GM12878 (cell line): Measurements from ENCODE around the gene MYO1E. TPM values are rescaled to one million over a fixed set of nuclear protein-coding genes. Genes with fewer than 3 reads are reported as not detected.

Experiments used
- ATAC-seq: fragments of 200-7000 bp; cut with Tn5 transposase; 3 replicates; pipeline ENCODE4 v1.9.1; 2020; ENCODE audit warnings: mild to moderate bottlenecking, moderate library complexity
- BruUV-seq: library from RNA; stranded (reverse); fragments of 400-500 nt; replicated peaks from 2 replicates; lab custom pipeline; 2021; lab: Mats Ljungman, UMichigan
- CTCF ChIA-PET: fragments of 300-600 bp; sonication (Branson Sonifier 250); formaldehyde crosslinking; extraction: SDS; loops from one replicate; lab custom pipeline; 2021; ENCODE audit warnings: inconsistent platforms; lab: Yijun Ruan, JAX
- POLR2A ChIA-PET: fragments of 350-600 bp; formaldehyde crosslinking; extraction: SDS; loops from one replicate; lab custom pipeline; 2021; ENCODE audit warnings: inconsistent platforms; lab: Charles Lee
- RAD21 ChIA-PET: fragments of 300-600 bp; sonication (Branson Sonifier 250); formaldehyde crosslinking; loops from one replicate; lab custom pipeline; 2023; ENCODE audit warnings: antibody characterized with exemption; ENCODE audit not compliant: unreplicated experiment; lab: Charles Lee
- SMC1A ChIA-PET: fragments of 300-600 bp; sonication (Branson Sonifier 250); formaldehyde crosslinking; loops from one replicate; lab custom pipeline; 2023; ENCODE audit not compliant: unreplicated experiment, uncharacterized antibody; lab: Charles Lee
- DNase-seq: peaks from one replicate; pipeline ENCODE4 v3.0.0-alpha.2; 2011; ENCODE audit warnings: low read depth, low spot score
- FAIRE-seq: peaks from 3 replicates; lab custom pipeline; 2011; peaks lifted over from hg19 to GRCh38; lab: Jason Lieb, UNC
- H2AFZ ChIP-seq: 2 replicates; pipeline ENCODE4 v1.6.0; 2011; ENCODE audit warnings: low read depth, low read length, control low read depth; ENCODE audit not compliant: control insufficient read depth
- H3K27ac ChIP-seq: 2 replicates; pipeline ENCODE4 v1.5.1; 2011; ENCODE audit warnings: control low read depth; ENCODE audit not compliant: control insufficient read depth, insufficient read depth
- H3K27me3 ChIP-seq, 2 experiments: replicated peaks in 1 of 2; 2 replicates each; pipeline versions ENCODE4 v1.6.0 to v1.6.1; 2011; ENCODE audit warnings: low read length in 1 of 2; ENCODE audit not compliant: control insufficient read depth in 2 of 2, insufficient read depth in 2 of 2
- H3K36me3 ChIP-seq, 2 experiments: 2 replicates each; pipeline ENCODE4 v1.5.1; 2011; ENCODE audit warnings: low read length in 1 of 2; ENCODE audit not compliant: control insufficient read depth in 2 of 2, insufficient read depth in 2 of 2
- H3K4me1 ChIP-seq: 2 replicates; pipeline ENCODE4 v1.6.1; 2011; ENCODE audit warnings: mild to moderate bottlenecking, low read length, moderate library complexity, mixed read lengths; ENCODE audit not compliant: control insufficient read depth, insufficient read depth
- H3K4me2 ChIP-seq: 2 replicates; pipeline ENCODE4 v1.6.0; 2011; ENCODE audit warnings: control low read depth; ENCODE audit not compliant: control insufficient read depth, insufficient read depth
- H3K4me3 ChIP-seq: fragments of 200-600 bp; sonication (generic); 2 replicates; pipeline ENCODE4 v1.5.1; 2016
- H3K79me2 ChIP-seq: 2 replicates; pipeline ENCODE4 v1.6.0; 2011; ENCODE audit warnings: low read length; ENCODE audit not compliant: control insufficient read depth, insufficient read depth
- H3K9ac ChIP-seq: 2 replicates; pipeline ENCODE4 v1.8.0; 2011; ENCODE audit warnings: low read length, control low read depth, mixed read lengths; ENCODE audit not compliant: control insufficient read depth, insufficient read depth
- H3K9me3 ChIP-seq: replicated peaks from 3 replicates; pipeline ENCODE4 v1.5.1; 2011; ENCODE audit warnings: mild to moderate bottlenecking, low read length; ENCODE audit not compliant: control insufficient read depth, insufficient read depth
- H4K20me1 ChIP-seq: 2 replicates; pipeline ENCODE4 v1.6.0; 2011; ENCODE audit not compliant: control insufficient read depth, insufficient read depth
- IKZF1 ChIP-seq: fragments of 450-650 bp; conservative IDR thresholded peaks from 2 replicates; pipeline ENCODE4 v1.6.1; 2017; ENCODE audit warnings: antibody characterized with exemption, mild to moderate bottlenecking
- MTA2 ChIP-seq: fragments of 450-650 bp; IDR thresholded peaks from 2 replicates; pipeline ENCODE4 v1.6.1; 2016; ENCODE audit warnings: low read depth, mild to moderate bottlenecking, moderate library complexity
- WGBS: methylation state at CpG from one replicate; pipeline ENCODE4 v1.1.6; 2016; ENCODE audit warnings: low lambda C conversion rate; ENCODE audit not compliant: insufficient replicate concordance, insufficient coverage; ENCODE audit errors: missing lambda C conversion rate; 5-methylcytosine and 5-hydroxymethylcytosine counted together
- in situ Hi-C: fragments of 300-500 bp; cut with MboI; formaldehyde crosslinking; loops from 9 replicates; pipeline ENCODE4 v1.14.3; 2018; ENCODE audit warnings: mixed read lengths
- intact Hi-C: fragments of 100-400 bp; cut with micrococcal nuclease; formaldehyde crosslinking; loops from one replicate; pipeline ENCODE4 v1.14.2; 2022; ENCODE audit not compliant: unreplicated experiment
- polyA plus RNA-seq, 11 experiments: library from polyadenylated mRNA; depleted of rRNA in 4 of 11; unstranded in 6 of 11; stranded (reverse) in 5 of 11; fragments of >200 nt; fragmentation: Nextera tagmentation in 4 of 11; fragmentation: Illumina TruSeq in 1 of 11; extraction: Ambion mirVana in 4 of 11; extraction: Trizol in 1 of 11; gene quantifications; 1 replicate in 1 of 11; 2 replicates in 10 of 11; pipeline versions ENCODE4 v1.2.1 to v1.2.3, GENCODE V29; 2011 to 2016; ENCODE audit warnings: inconsistent platforms in 2 of 11, missing spikeins in 2 of 11, low read depth in 1 of 11
- total RNA-seq, 4 experiments: library from RNA; depleted of rRNA in 3 of 4; stranded (reverse); fragments of >200 nt in 3 of 4; fragmentation: Illumina TruSeq in 1 of 4; extraction: Trizol in 1 of 4; gene quantifications; 2 replicates each; pipeline versions ENCODE4 v1.2.1 to v1.2.3, GENCODE V29; 2013 to 2021
- TF ChIP-seq, protein P1 (sequence below): fragments of 450-650 bp; IDR thresholded peaks from 2 replicates; pipeline ENCODE4 v1.6.1; 2017; ENCODE audit warnings: low read depth, mild to moderate bottlenecking, moderate library complexity
- TF ChIP-seq, protein P2 (sequence below), 3 experiments: IDR thresholded peaks in 2 of 3; conservative IDR thresholded peaks in 1 of 3; 2 replicates each; pipeline ENCODE4 v1.5.1; 2011; ENCODE audit warnings: low read depth in 3 of 3, low read length in 3 of 3, mild to moderate bottlenecking in 3 of 3, control low read depth in 2 of 3, moderate library complexity in 2 of 3, inconsistent platforms in 1 of 3, mixed read lengths in 1 of 3; ENCODE audit not compliant: control insufficient read depth in 2 of 3, insufficient read depth in 1 of 3; ENCODE audit errors: extremely low read depth in 1 of 3

Gene MYO1E
- total and polyA plus RNA-seq, 10 of the 15 experiments (the other 5 are each of a cell fraction or from before 2014, with no cell fraction given): 10.3 to 266 (median 64.9) TPM

DNA sequence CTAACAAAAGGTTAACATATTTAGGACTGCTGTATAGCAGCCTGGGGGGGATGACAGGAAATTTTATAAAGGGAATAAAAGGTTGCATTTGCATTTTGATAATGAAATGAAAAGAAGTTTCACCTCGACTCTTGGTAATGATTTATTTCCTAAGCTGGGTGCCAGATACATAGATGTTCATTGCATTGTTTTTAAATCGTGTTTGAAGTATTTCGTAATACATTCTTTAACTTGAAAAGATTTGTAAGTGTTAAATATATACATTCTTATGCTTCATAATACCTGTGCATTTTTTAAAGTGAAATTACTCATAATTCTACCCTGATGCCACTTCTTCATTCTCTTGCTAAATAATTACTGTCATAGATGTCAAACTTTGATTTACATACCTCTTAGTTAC, 143.2 kb downstream of the MYO1E start:
- 95% methylated on average over 3 of the region's 3 CpGs for WGBS
- Histone ChIP-seq H3K27ac (no peak overlapping the region), H4K20me1 (no peaks in the 10 kb centered on the region), H3K4me1 (no peaks in the 10 kb centered on the region), H3K79me2 (no peaks in the 10 kb centered on the region), H3K9me3 (no peaks in the 10 kb centered on the region), H2AFZ (no peak overlapping the region), H3K36me3 (peaks cover 16 to 39% of the 10 kb centered on the region in 2 experiments), H3K9ac (no peak overlapping the region), H3K4me3 (no peak overlapping the region)
- no peak for ATAC-seq
- POLR2A ChIA-PET: no interaction called here
- intact Hi-C loops: no loop called here
- no peak for FAIRE-seq
- no peak for DNase-seq
- CTCF ChIA-PET: interaction anchor here (1.1 to 1.5 kb wide), 3 partner anchors 17 to 300 kb away, joined by 3 to 5 read pairs (median 3); no protein-coding TSS in a partner anchor
- SMC1A ChIA-PET: interaction anchor here (1.2 kb wide), 1 partner anchor 22 kb away, joined by 3 read pairs; no protein-coding TSS in a partner anchor
- BruUV-seq: no TSS peak
- TF ChIP-seq, protein P1, sequence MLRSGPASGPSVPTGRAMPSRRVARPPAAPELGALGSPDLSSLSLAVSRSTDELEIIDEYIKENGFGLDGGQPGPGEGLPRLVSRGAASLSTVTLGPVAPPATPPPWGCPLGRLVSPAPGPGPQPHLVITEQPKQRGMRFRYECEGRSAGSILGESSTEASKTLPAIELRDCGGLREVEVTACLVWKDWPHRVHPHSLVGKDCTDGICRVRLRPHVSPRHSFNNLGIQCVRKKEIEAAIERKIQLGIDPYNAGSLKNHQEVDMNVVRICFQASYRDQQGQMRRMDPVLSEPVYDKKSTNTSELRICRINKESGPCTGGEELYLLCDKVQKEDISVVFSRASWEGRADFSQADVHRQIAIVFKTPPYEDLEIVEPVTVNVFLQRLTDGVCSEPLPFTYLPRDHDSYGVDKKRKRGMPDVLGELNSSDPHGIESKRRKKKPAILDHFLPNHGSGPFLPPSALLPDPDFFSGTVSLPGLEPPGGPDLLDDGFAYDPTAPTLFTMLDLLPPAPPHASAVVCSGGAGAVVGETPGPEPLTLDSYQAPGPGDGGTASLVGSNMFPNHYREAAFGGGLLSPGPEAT: no peak
- TF ChIP-seq, protein P2, sequence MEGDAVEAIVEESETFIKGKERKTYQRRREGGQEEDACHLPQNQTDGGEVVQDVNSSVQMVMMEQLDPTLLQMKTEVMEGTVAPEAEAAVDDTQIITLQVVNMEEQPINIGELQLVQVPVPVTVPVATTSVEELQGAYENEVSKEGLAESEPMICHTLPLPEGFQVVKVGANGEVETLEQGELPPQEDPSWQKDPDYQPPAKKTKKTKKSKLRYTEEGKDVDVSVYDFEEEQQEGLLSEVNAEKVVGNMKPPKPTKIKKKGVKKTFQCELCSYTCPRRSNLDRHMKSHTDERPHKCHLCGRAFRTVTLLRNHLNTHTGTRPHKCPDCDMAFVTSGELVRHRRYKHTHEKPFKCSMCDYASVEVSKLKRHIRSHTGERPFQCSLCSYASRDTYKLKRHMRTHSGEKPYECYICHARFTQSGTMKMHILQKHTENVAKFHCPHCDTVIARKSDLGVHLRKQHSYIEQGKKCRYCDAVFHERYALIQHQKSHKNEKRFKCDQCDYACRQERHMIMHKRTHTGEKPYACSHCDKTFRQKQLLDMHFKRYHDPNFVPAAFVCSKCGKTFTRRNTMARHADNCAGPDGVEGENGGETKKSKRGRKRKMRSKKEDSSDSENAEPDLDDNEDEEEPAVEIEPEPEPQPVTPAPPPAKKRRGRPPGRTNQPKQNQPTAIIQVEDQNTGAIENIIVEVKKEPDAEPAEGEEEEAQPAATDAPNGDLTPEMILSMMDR (IDR thresholded peaks at IDR 0.05 in 2 of 3, conservative IDR thresholded peaks at IDR 0.05 in 1 of 3; ENCODE audit: control insufficient read depth in 2 of 3, extremely low read depth in 1 of 3, insufficient read depth in 1 of 3, low read depth in 3 of 3, low read length in 3 of 3): no peak
- TF ChIP-seq MTA2: no peak
- no peak for TF ChIP-seq IKZF1
- TF ChIP-seq, all 136 proteins: peak for 0
- no peak overlapping the region for H3K4me2 ChIP-seq
- in situ Hi-C loops: no loop called here
- RAD21 ChIA-PET: no interaction called here
- no peaks in the 10 kb centered on the region for H3K27me3 ChIP-seq
